Lung microvascular endothelial cell (primary cell): ENCODE data around the gene CCDC194. TPM values are rescaled to one million over a fixed set of nuclear protein-coding genes. Genes with fewer than 3 reads are reported as not detected.

ENCODE experiments used
- DNase-seq, 2 donors: peaks; one replicate each; pipeline versions ENCODE4 v3.0.0 to v3.0.0-alpha.2; 2010; ENCODE audit warnings: low read depth in 2 of 2
- total RNA-seq: library from RNA; depleted of rRNA; stranded (reverse); fragments of >200 nt; gene quantifications from 2 replicates; pipeline ENCODE4 v1.2.1, GENCODE V29; 2014

The CCDC194 gene
- total RNA-seq, 1 donor from 2014 or later: not detected

DNA sequence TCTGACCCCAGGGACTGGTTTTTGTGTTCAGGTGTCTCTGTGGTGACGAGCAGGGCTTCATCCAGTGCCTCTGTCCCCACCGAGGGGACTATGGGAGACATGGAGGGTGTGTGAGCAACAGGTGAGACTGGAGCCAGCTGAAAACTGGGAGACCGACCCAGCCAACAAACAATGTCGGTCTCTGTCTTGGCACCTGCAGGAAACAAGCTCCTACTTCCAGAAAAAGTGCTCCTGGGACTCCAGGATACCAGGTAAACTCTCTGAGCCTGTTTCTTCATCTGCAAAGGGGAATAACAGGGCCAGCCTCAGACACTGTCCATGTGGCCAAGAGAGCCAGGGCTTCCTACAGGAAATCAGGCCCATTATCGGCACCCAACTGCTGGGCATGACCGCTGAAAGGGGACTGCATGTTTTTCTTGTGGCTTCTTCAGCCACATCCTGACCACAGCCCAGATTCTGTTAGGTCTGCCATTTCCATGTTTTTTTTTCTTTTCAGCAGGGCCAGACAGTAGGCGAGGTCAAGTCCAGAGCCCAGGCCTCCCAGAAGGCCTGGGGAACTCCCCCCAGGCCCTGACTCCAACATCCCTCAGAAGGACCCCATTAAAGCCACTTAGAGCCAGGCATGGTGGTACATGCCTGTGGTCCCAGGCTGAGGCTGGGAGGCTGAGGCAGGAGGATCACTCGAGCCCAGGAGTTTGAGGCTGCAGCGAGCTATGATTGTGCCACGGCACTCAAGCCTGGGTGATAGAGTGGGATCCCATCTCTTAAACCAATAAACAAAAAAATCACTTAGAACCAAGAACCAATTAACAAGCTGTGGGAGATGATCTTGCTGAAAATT, 12.3 kb upstream of the CCDC194 start:
- peak in 1 of 2 donors; percentile 41 for DNase-seq

DNA sequence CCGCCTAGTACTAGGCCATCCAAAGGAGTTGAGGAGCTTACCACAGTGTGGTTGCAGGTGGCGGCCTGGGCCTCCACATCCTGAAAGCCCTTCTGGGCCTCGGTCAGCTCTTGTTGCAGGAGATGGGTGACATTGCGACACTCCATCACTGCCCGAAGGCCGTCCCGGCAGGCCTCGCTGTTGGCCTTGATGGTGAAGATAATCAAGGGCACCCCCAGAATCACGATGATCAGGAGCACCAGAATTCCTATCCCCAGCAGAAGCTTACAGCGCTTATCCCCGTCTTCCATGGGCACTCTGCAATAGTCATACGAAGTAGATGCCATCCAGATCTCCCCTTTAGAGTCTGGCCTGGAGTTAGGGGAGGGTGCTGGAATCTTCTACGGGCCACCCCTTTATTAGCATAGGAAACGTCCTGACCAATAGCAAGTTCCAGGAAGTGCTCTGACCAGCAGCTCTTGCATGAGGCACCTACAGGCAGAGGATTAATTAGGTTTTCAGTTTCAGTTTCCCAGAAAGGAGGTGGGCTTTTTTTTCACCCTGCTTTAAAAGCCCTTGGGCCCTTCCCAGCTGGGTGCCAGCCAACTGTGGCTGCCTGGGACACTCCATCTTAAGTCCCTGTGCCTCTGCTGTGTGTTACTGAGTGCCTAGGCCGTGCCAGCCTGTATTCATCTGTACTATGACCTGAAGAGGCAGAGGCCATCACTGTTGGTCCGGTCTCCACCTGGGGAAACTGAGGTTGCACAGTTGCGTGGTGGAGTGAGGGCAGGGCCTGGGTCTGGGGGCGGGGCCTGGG, 11.5 kb upstream of the CCDC194 start, which contains the start of gene BST2:
BST2 (minus strand) TSS at position 381 of the 796 bp plus-strand sequence; CDS start at position 326, 55 bp downstream.
- peak; percentile 66 to 93 for DNase-seq

DNA sequence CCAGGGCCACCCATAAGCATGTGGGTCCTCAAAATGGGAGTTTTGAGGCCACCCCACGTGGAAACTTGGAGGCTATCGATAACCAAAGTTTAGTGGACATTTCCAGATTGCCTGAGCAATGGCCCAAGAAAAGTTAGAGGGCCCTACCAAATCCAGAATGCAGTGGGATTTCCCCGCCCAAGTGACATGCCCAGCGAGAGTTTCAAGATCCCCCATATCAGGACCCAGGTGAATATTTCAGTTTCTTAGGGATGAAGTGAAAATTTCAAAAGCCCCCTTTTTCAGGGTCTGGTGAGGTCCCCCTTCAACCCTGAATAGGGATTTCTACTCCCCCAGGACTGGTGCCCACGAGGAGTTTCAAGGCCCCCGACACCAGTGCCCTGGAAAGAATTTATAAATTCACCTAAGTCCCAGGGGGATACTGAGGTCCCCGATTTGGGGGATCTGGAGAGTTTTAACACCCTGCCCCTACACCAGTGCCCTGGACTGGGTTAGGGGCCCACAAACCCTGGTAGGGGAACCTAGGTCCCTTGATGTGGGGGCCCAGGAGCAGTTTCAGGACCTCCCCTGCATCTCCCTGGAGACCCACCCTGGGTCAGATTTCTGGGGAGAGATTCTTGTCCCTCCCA, 10.7 kb upstream of the CCDC194 start:
- DNase-seq: no peak

DNA sequence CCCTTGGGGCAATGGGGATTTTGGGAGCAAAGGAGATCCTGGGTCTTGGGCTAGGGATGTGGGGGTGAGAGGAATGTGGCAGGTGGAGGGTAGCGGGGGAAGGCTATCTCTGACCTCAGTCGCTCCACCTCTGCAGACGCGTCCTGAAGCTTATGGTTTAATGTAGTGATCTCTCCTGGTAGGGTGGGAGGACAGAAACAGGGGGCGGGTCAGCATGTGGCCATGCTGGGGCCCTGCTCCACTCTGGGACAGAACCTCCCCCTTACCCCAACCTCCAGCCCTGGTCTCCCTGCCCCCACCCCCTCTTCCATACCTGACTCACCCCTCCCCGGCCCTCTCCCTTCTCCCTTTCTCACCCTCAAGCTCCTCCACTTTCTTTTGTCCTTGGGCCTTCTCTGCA, 10.0 kb upstream of the CCDC194 start:
- no peak for DNase-seq

DNA sequence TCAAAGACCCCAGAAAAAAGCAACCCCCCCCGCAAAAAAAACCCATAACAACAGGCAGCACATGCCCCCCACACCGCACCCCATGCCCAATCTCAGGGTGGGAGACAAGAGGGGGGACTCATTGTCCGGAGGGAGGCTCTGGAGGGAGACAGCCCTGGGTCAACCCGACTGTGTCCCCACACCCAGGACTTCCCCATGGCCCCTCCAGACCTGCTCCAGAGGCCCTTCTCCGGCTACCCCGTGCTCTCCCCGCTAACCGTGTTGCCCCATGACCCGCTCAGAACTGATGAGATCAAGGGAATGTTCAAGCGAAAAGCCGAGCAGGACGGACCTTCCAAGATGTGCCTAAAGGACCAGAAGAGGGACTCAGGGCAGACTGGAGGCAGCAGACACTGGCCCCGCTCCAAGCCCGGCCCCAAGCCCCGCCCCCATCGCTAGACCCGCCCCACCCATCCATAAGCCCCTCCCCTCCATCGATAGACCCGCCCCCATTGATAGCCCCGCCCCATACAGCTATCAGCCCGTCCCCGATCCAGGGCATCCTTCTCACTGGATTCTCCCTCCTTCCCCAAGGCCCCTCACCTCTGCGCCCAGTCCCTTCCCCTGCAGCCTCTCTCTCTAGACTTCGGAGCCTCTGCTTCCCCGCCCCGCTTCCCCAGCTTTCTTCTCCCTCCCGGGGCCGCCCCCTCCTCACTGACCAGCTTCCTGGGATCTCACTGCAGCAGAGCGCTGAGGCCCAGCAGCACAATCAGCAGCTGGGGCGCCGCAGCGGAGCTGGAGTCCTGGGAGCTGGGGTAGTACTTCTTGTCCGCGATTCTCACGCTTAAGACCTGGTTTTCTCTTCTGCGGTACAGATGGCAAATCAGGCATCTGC, 9.2 kb upstream of the CCDC194 start:
- peak; percentile 33 to 34 for DNase-seq

DNA sequence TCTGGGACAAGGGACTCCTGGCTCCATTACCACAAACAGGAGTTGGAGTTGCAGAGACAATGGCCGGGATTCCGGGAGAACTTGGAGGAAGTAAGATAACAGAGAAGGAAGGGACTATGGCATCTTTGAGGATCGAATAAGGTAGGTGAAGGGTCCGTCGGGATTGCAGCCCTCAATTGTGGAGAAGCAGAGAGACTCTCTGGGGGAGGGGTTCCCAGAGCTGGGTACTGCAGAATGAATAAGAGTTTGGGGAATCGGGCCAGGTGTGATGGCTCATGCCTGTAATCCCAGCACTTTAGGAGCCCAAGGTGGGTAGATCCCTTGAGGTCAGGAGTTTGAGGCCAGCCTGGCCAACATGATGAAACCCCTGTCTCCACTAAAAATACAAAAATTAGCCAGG, 7.6 kb upstream of the CCDC194 start:
- DNase-seq: peak in 1 of 2 donors; percentile 20

GRCh38 chr19:17398902-17399527, 5.0 kb upstream of the CCDC194 start:
- DNase-seq: no peak

- peak; percentile 65 to 71 for DNase-seq
Observed at GRCh38 chr19:17394891-17395415, 957 bp upstream of the CCDC194 start.

- DNase-seq: no peak
Observed at GRCh38 chr19:17393002-17393401, 994 bp downstream of the CCDC194 start.

DNA sequence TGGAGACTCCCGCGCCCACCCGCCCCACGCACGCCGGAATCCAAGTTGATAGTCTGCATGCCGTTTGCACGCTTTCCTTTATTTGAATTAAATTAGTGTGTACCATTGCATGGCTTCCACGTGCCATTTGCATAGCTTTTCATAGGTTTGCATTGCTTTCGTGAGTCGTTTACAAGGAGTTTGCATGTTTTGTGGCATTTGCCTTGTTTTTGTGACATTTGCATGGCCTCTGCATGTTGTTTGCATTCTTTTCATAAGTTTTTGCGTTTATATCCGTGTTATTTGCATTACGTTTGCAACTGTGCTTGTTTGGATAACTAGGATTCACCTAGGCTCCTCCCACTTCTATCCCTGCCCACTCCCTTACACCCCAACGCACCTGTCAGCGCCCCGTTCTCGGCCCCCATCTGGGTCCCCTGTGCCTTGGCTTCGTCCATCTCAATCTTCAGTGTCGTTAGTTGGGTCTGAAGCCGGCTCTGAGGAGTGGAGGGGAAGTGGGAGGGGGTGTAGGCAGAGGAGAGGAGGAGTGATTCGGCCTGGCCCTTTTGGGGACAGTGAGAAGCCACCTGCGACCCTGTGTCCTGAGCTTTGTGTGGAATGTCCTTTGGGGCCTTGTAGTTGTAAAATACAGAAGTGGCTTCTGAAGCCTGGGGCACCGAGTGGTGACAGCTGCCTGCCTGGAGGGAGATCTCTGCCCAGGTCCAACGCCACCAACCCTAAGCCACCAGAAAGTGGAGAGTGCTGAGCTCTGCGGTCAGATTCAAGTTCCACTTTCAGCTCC, 2.4 kb downstream of the CCDC194 start:
- no peak for DNase-seq

- DNase-seq: peak; percentile 93 to 94
Observed at GRCh38 chr19:17390665-17391370, 3.2 kb downstream of the CCDC194 start.

GRCh38 chr19:17389957-17390664, 3.9 kb downstream of the CCDC194 start:
- no peak for DNase-seq

DNA sequence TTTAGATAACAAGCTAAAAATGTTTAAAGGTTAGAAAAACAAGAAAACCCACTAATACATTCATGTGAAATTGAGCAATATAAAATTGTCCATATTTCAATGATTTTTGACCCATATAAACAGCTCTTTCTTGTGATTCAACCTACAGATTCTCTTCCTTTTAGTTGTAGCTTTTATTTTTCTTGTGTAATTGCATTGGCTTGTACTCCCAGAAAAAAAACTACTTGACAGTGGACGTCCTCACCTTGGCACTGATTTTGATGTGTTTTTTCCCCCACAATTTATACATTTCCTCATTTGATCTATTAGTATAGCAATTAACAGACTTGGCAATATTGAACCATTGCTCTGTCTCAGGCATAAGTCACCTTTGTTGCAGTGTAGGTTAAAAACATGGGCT, 4.7 kb downstream of the CCDC194 start:
- no peak for DNase-seq

GRCh38 chr19:17385878-17386611, 8.0 kb downstream of the CCDC194 start:
- peak; percentile 63 to 75 for DNase-seq

DNA sequence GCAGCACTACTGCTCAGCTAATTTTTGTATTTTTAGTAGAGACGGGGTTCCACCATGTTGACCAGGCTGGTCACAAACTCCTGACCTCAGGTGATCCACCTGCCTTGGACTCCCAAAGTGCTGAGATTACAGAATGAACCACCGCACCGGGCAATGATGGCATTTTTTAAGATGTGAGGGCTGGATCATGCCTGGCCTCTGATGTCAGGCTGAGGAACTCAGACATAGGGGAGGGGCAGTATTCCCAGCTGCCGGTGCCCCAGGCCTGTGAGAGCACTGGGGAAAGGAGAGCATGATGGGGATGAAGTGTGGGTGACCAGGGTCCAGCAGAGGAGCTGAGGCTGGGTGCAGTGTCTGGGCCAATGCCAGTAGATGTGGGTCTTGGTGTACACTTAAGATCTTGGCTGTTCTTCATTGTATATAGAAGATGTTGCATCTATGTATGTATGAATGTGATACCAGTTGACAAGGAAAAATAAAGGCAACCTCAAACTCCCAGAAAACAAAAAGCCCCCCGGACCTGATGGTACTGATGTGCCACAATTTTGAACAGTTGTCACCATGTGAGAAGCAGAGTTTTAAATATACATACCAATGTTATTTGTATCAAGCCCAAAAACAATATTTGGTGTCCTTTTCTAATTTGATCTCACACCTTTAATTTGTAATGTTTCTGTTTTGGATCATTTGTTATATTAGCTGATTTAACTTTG, 13.4 kb downstream of the CCDC194 start:
- no peak for DNase-seq

GRCh38 chr19:17379221-17379631, 14.8 kb downstream of the CCDC194 start:
- peak; percentile 33 to 70 for DNase-seq

DNA sequence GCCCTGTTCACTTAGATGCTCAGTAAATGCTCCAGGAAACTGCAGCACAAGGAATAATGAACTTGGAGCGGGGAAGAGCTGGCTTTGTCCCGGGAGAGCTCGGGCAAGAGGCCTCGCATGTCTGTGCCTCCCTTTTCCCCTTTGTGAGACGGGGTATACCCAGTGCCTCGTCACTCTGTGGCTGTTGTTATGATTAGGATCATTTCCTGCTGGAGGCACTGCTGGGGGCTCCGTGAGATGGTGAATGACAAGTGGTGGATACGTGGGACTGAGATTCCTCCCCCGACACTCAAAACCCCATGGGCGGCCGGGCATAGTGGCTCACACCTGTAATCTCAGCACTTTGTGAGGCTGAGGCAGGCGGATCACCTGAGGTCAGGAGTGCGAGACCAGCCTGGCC, 15.7 kb downstream of the CCDC194 start:
- peak in 1 of 2 donors; percentile 19 for DNase-seq
